ENCODE results near the gene GSPT1.

GRCh38 chr16:11955713-11956123, 40.0 kb upstream of the GSPT1 start:
- TF ChIP-seq CTCF (IDR thresholded peaks at IDR 0.05; ENCODE audit: low read length) (no peak), EZH2phosphoT487 (IDR thresholded peaks at IDR 0.05; ENCODE audit: low read length) (no peak)
